GM10248 (cell line): ENCODE results near the gene NNMT.

ENCODE experiments used
- CTCF ChIA-PET: fragments of 300-600 bp; sonication (Branson Sonifier 250); formaldehyde crosslinking; extraction: SDS; loops from one replicate; lab custom pipeline; 2021; ENCODE audit warnings: antibody characterized with exemption; lab: Yijun Ruan, JAX
- POLR2A ChIA-PET: fragments of 350-650 bp; sonication (Branson Sonifier 250); formaldehyde crosslinking; extraction: SDS; loops from one replicate; lab custom pipeline; 2020; ENCODE audit warnings: antibody characterized with exemption; lab: Yijun Ruan, JAX
- DNase-seq: peaks from one replicate; pipeline ENCODE4 v3.0.0; 2012; ENCODE audit errors: extremely low spot score
- CTCF ChIP-seq: IDR thresholded peaks from 2 replicates; pipeline ENCODE4 v1.5.1; 2012; ENCODE audit warnings: mild to moderate bottlenecking, low read depth; ENCODE audit errors: extremely low read depth, missing control alignments, control extremely low read depth

Gene NNMT

GRCh38 chr11:114308689-114309089, 12.5 kb downstream of the NNMT start:
- CTCF ChIA-PET: interaction anchor here (1.2 to 1.4 kb wide), 2 partner anchors 15 to 19 kb away, joined by 4 read pairs; no protein-coding TSS in a partner anchor
- no peak for TF ChIP-seq CTCF
- POLR2A ChIA-PET: no interaction called here
- no peak for DNase-seq

DNA sequence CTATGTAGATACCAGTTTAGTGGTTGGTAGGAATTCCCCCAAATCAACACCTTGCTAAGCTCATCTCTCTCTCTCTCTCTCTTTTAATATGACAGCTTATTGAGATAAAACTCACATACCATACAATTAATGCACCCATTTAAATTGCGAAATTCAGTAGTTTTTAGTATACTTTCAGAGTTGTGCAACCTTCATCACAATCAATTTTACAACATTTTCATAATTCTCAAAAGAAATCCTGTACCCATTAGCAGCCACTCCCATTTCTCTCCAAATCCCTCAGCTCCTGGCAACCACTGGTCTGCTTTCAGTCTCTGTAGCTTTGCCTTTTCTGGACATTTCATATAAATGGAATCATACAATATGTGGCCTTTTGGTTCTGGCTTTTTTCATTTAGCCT, 13.3 kb downstream of the NNMT start:
- CTCF ChIA-PET: interaction anchor here (1.4 kb wide), 1 partner anchor 14 kb away, joined by 4 read pairs; no protein-coding TSS in a partner anchor
- no peak for DNase-seq
- POLR2A ChIA-PET: no interaction called here
- TF ChIP-seq CTCF: no peak

- no peak for TF ChIP-seq CTCF
- DNase-seq: no peak
- POLR2A ChIA-PET: no interaction called here
- CTCF ChIA-PET: interaction anchor here (1.4 kb wide), 1 partner anchor 14 kb away, joined by 4 read pairs; no protein-coding TSS in a partner anchor
Measured at GRCh38 chr11:114310095-114310494, 13.9 kb downstream of the NNMT start.

DNA sequence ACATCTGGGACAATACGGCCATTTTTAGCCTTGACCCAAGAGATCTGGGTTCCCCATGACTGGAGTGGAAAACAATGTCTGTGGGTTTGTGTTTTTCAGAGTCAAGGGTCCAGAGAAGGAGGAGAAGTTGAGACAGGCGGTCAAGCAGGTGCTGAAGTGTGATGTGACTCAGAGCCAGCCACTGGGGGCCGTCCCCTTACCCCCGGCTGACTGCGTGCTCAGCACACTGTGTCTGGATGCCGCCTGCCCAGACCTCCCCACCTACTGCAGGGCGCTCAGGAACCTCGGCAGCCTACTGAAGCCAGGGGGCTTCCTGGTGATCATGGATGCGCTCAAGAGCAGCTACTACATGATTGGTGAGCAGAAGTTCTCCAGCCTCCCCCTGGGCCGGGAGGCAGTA, 15.7 kb downstream of the NNMT start:
- no peak for DNase-seq
- ChIA-PET POLR2A (no interaction called here), CTCF (no interaction called here)
- no peak for TF ChIP-seq CTCF

DNA sequence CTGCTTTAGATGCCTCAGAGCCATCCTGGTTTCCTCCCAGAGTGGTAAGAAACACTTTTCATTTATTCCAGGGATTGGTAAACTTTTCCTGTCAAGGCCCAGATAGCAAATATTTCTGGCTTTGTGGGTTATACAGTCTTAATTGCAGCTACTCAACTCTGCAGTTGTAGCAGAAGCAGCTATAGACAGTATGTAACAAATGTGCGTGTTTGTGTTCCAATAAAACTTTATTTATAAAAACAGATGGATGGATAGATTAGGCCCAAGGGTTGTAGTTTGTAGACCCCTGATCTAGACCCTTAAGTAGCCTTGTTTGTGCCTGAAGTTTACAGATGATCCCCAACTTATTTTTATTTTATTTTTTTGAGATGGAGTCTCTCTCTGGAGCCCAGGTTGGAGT, 17.9 kb downstream of the NNMT start:
- DNase-seq: no peak
- CTCF ChIA-PET: no interaction called here
- TF ChIP-seq CTCF: no peak
- POLR2A ChIA-PET: no interaction called here

DNA sequence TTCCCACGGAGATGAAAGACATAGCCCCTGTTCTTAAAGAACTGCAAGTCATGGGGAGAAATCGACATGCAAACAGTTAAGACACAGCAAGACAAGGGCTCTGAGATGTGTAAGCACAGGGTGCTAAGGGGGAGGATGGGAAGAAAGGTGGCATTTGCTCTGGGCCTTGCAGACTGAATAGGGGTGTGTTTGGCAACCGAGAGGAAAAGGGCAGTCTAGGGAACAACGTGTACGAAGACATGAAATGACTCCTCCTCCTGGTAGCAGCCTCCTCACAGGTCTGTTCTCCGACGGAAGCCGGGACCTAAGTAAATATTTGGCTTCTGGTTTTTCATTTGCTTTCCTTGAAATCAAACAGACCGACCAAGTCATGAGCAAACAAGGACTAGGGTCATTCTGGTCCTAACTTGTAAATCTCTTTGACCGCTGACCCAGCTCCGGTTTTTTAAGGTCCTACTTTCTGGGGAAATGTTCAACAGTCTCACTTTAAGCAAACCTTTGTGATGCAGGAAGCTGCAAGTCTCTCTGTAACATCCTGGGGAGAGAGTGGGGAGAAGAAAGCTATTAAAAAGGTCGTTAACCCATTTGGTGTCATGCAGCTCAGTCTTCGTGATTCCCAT, 19.7 kb downstream of the NNMT start:
- ChIA-PET POLR2A (no interaction called here), CTCF (interaction anchor here (1.3 kb wide), 1 partner anchor 9 kb away, joined by 4 read pairs; no protein-coding TSS in a partner anchor)
- TF ChIP-seq CTCF: no peak

More for the DNA sequence above, 19.7 kb downstream of the NNMT start:
- DNase-seq: no peak
